ENCODE results near the gene MALAT1. TPM values are rescaled to one million over a fixed set of nuclear protein-coding genes. Genes with fewer than 3 reads are reported as not detected.
"Not testable (repeated sequence)": the region's sequence is repeated elsewhere in the genome, so short reads cannot be mapped to it uniquely, and the experiment has no call there.

Gene MALAT1
- total RNA-seq, 3 donors from 2014 or later, result 10,779 to 14,350 (median 11,224) TPM

GRCh38 chr11:65522718-65523630 lies 24.1 kb downstream of the MALAT1 start:
- H3K4me3 ChIP-seq; ATAC-seq; H3K9me3 ChIP-seq; H3K36me3 ChIP-seq (ENCODE audit: low read depth); intact Hi-C loops (cut with DNase I, micrococcal nuclease): not testable (repeated sequence)
- H3K4me1 ChIP-seq (ENCODE audit: low read depth), result peaks cover 20% of the 10 kb centered on the region
- DNase-seq, result peak in 2 of 3 donors; percentile 17 to 29

GRCh38 chr11:65523631-65523968 lies 24.8 kb downstream of the MALAT1 start:
- peak in 2 of 3 donors; percentile 32 to 51 for DNase-seq
- H3K9me3 ChIP-seq; H3K36me3 ChIP-seq (ENCODE audit: low read depth); ATAC-seq; intact Hi-C loops (cut with DNase I, micrococcal nuclease); H3K4me3 ChIP-seq: not testable (repeated sequence)
- peaks cover 20% of the 10 kb centered on the region for H3K4me1 ChIP-seq (ENCODE audit: low read depth)

GRCh38 chr11:65524014-65524740 lies 25.3 kb downstream of the MALAT1 start:
- ATAC-seq (peak; percentile 12), DNase-seq (peak; percentile 61 to 78 (median 70))
- H3K9me3 ChIP-seq, result no peaks in the 10 kb centered on the region
- no peak overlapping the region for H3K4me3 ChIP-seq
- TF ChIP-seq CTCF (IDR thresholded peaks at IDR 0.05), result no peak
- H3K4me1 ChIP-seq (ENCODE audit: low read depth), result peaks cover 20% of the 10 kb centered on the region
- intact Hi-C loops (cut with DNase I, micrococcal nuclease), result no loop called here
- H3K36me3 ChIP-seq (ENCODE audit: low read depth), result no peaks in the 10 kb centered on the region

- no peaks in the 10 kb centered on the region for H3K36me3 ChIP-seq (ENCODE audit: low read depth)
- intact Hi-C loops (cut with DNase I, micrococcal nuclease), result no loop called here
- H3K9me3 ChIP-seq, result no peaks in the 10 kb centered on the region
- TF ChIP-seq CTCF (IDR thresholded peaks at IDR 0.05), result no peak
- DNase-seq (peak; percentile 85 to 92 (median 87)), ATAC-seq (peak; percentile 97)
- peaks cover 20% of the 10 kb centered on the region for H3K4me1 ChIP-seq (ENCODE audit: low read depth)
- H3K4me3 ChIP-seq, result peak within 1 kb of the TSS; percentile 94
Observed at GRCh38 chr11:65524741-65525545, 26.1 kb downstream of the MALAT1 start, which contains the start of gene SCYL1. TSS of gene SCYL1 (plus strand) at chr11:65525083. CDS start at chr11:65525154, 71 bp downstream.

GRCh38 chr11:65525546-65526480 lies 27.0 kb downstream of the MALAT1 start:
- Histone ChIP-seq H3K36me3 (ENCODE audit: low read depth) (peaks cover 6% of the 10 kb centered on the region), H3K4me1 (ENCODE audit: low read depth) (peaks cover 20% of the 10 kb centered on the region), H3K4me3 (peak overlapping the region; percentile 94), H3K9me3 (no peaks in the 10 kb centered on the region)
- no peak for TF ChIP-seq CTCF (IDR thresholded peaks at IDR 0.05)
- intact Hi-C loops (cut with DNase I, micrococcal nuclease), result no loop called here
- ATAC-seq, result no peak
- DNase-seq, result peak in 1 of 3 donors; percentile 63
